ENCODE measurements around the gene HOXB3. TPM values are rescaled to one million over a fixed set of nuclear protein-coding genes. Genes with fewer than 3 reads are reported as not detected.

HOXB3 gene
- polyA plus RNA-seq, 1 donor (not counting 4 experiments of a cell fraction or from before 2014, with no cell fraction given), result 1.1 TPM

DNA sequence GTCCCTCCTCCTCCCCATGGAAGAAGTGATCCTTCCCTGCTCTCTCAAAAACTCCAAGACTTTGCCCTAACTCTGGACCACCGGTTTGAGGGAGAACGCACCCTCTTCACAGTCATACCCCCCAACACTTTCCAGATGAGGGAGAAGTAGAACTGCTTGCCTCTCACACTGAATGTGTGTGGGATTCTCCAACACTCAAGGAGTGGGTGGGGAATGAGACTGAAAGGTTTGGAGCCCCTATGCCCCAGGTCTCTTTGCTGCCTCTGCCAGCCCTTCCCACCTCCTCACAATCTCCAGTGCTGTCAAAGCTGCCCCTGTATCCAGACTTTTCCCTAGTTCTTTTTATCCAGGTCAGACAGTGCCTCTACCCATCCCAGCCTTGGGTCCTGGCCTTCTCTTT lies 23.3 kb downstream of the HOXB3 start:
- no peak overlapping the region for H2AFZ ChIP-seq (ENCODE audit: control insufficient read depth, low read length)
- no peak overlapping the region for H3K4me2 ChIP-seq (ENCODE audit: control insufficient read depth, extremely low read depth, insufficient read depth, low read depth, low read length)
- dilution Hi-C loops (cut with MboI; ENCODE audit: extremely low pct_ligation_motif_present, low sequenced_read_pairs), result no loop called here
- peaks cover 0 to 3% of the 10 kb centered on the region in 2 experiments for H3K36me3 ChIP-seq (ENCODE audit: control insufficient read depth in 2 of 2, extremely low read depth in 1 of 2, insufficient read depth in 2 of 2, low read length in 2 of 2)
- DNase-seq (ENCODE audit: low read depth, low spot score) (no peak), FAIRE-seq (no peak)
- no peaks in the 10 kb centered on the region for H3K4me1 ChIP-seq (ENCODE audit: control insufficient read depth, extremely low read depth, insufficient read depth, low read length)
- no peaks in the 10 kb centered on the region for H3K9me3 ChIP-seq (ENCODE audit: control insufficient read depth, low read depth, low read length)
- no peak overlapping the region for H3K9ac ChIP-seq (ENCODE audit: control insufficient read depth, extremely low read depth, insufficient read depth, low read length)
- H3K4me3 ChIP-seq (ENCODE audit: control insufficient read depth in 2 of 3, extremely low read depth in 1 of 3, insufficient read depth in 2 of 3, low read depth in 1 of 3, low read length in 3 of 3), result no peak overlapping the region
- no peak for TF ChIP-seq EZH2 (IDR thresholded peaks at IDR 0.05; ENCODE audit: low read length)
- TF ChIP-seq, protein P1, sequence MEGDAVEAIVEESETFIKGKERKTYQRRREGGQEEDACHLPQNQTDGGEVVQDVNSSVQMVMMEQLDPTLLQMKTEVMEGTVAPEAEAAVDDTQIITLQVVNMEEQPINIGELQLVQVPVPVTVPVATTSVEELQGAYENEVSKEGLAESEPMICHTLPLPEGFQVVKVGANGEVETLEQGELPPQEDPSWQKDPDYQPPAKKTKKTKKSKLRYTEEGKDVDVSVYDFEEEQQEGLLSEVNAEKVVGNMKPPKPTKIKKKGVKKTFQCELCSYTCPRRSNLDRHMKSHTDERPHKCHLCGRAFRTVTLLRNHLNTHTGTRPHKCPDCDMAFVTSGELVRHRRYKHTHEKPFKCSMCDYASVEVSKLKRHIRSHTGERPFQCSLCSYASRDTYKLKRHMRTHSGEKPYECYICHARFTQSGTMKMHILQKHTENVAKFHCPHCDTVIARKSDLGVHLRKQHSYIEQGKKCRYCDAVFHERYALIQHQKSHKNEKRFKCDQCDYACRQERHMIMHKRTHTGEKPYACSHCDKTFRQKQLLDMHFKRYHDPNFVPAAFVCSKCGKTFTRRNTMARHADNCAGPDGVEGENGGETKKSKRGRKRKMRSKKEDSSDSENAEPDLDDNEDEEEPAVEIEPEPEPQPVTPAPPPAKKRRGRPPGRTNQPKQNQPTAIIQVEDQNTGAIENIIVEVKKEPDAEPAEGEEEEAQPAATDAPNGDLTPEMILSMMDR (optimal IDR thresholded peaks at IDR 0.05 in 1 of 3, IDR thresholded peaks at IDR 0.05 in 1 of 3, conservative IDR thresholded peaks at IDR 0.05 in 1 of 3; ENCODE audit: extremely low read depth in 1 of 3, insufficient read depth in 2 of 3, low read length in 3 of 3), result no peak
- H3K27ac ChIP-seq (ENCODE audit: control insufficient read depth, insufficient read depth, low read length), result no peak overlapping the region
- no peaks in the 10 kb centered on the region for H3K9me1 ChIP-seq (ENCODE audit: control insufficient read depth, extremely low read depth, insufficient read depth, low read length)
- H4K20me1 ChIP-seq (ENCODE audit: control insufficient read depth, extremely low read depth, insufficient read depth, low read length), result no peaks in the 10 kb centered on the region
- peaks cover 80% of the 10 kb centered on the region for H3K27me3 ChIP-seq (ENCODE audit: control insufficient read depth, extremely low read depth, insufficient read depth, low read length)
- H3K79me2 ChIP-seq (ENCODE audit: control insufficient read depth, insufficient read depth, low read length), result no peaks in the 10 kb centered on the region

DNA sequence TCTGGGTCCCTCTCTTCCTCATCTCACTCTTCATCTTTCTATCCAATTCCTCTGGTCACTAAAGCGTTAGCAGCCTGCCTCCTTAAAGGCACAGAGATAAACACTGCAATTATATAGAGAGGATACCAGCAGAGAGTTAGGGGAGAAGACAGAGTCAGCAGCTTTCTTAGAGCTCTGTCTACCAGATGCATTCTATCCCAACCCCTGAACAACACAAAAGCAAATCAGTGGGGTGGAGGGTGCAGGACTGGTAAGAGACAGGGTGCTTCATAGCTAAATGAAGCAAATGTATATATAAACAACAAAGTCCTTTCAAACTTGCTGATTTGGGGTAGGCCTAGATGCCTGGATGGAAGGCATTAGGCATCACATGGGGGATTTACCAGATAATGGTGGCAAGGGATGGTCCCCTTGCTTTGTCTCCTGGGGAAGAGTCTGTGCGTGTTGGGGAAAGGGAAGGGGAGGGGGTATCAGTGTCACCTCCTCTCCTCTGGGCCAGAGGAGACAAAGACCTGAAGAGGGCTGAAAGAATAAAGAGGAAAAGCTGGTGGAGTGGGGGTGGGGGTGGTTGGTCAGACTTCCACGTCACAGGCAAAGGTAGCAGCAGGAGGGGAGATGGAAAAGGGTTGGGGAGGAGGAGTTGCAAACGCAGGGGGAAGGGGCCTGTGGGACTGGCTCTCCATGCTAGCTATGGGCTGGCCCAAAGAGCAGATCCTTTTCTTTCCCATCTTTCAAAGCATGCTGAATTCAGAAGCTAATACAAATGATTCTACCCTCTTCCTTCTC lies 23.9 kb downstream of the HOXB3 start:
- DNase-seq (ENCODE audit: low read depth, low spot score) (no peak), FAIRE-seq (no peak)
- Histone ChIP-seq H3K4me1 (ENCODE audit: control insufficient read depth, extremely low read depth, insufficient read depth, low read length) (no peaks in the 10 kb centered on the region), H3K79me2 (ENCODE audit: control insufficient read depth, insufficient read depth, low read length) (no peaks in the 10 kb centered on the region), H3K9me1 (ENCODE audit: control insufficient read depth, extremely low read depth, insufficient read depth, low read length) (no peaks in the 10 kb centered on the region), H4K20me1 (ENCODE audit: control insufficient read depth, extremely low read depth, insufficient read depth, low read length) (no peaks in the 10 kb centered on the region), H3K4me3 (ENCODE audit: control insufficient read depth in 2 of 3, extremely low read depth in 1 of 3, insufficient read depth in 2 of 3, low read depth in 1 of 3, low read length in 3 of 3) (no peak overlapping the region), H3K9me3 (ENCODE audit: control insufficient read depth, low read depth, low read length) (no peaks in the 10 kb centered on the region), H3K4me2 (ENCODE audit: control insufficient read depth, extremely low read depth, insufficient read depth, low read depth, low read length) (no peak overlapping the region), H3K36me3 (ENCODE audit: control insufficient read depth in 2 of 2, extremely low read depth in 1 of 2, insufficient read depth in 2 of 2, low read length in 2 of 2) (peaks cover 0 to 3% of the 10 kb centered on the region in 2 experiments), H3K27me3 (ENCODE audit: control insufficient read depth, extremely low read depth, insufficient read depth, low read length) (peaks cover 74% of the 10 kb centered on the region), H2AFZ (ENCODE audit: control insufficient read depth, low read length) (no peak overlapping the region), H3K27ac (ENCODE audit: control insufficient read depth, insufficient read depth, low read length) (no peak overlapping the region), H3K9ac (ENCODE audit: control insufficient read depth, extremely low read depth, insufficient read depth, low read length) (no peak overlapping the region)
- dilution Hi-C loops (cut with MboI; ENCODE audit: extremely low pct_ligation_motif_present, low sequenced_read_pairs), result no loop called here
- TF ChIP-seq EZH2 (IDR thresholded peaks at IDR 0.05; ENCODE audit: low read length), result no peak
- TF ChIP-seq, protein P1 (optimal IDR thresholded peaks at IDR 0.05 in 1 of 3, IDR thresholded peaks at IDR 0.05 in 1 of 3, conservative IDR thresholded peaks at IDR 0.05 in 1 of 3; ENCODE audit: extremely low read depth in 1 of 3, insufficient read depth in 2 of 3, low read length in 3 of 3), result no peak
